Endothelial cell of umbilical vein (primary cell): ENCODE measurements around the gene TOP2B. TPM values are rescaled to one million over a fixed set of nuclear protein-coding genes. Genes with fewer than 3 reads are reported as not detected.

ENCODE experiments used
- BruUV-seq: library from RNA; stranded (reverse); fragments of 400-500 nt; replicated peaks from 2 replicates; lab custom pipeline; 2021; lab: Mats Ljungman, UMichigan
- CTCF ChIA-PET: fragments of 300-600, 350-600 bp; sonication (Branson Sonifier 250); formaldehyde crosslinking; loops from one replicate; lab custom pipeline; 2021; ENCODE audit warnings: antibody characterized with exemption, inconsistent platforms; lab: Charles Lee
- POLR2A ChIA-PET: fragments of 300-600, 350-600 bp; sonication (Branson Sonifier 250); formaldehyde crosslinking; loops from one replicate; lab custom pipeline; 2021; ENCODE audit warnings: antibody characterized with exemption, inconsistent platforms; lab: Charles Lee
- DNase-seq: peaks from one replicate; pipeline ENCODE4 v3.0.0-alpha.2; 2011; ENCODE audit warnings: low read depth, low spot score
- FAIRE-seq: peaks from 2 replicates; lab custom pipeline; 2011; peaks lifted over from hg19 to GRCh38; lab: Jason Lieb, UNC
- H2AFZ ChIP-seq: 2 replicates; pipeline ENCODE4 v1.6.0; 2012; ENCODE audit warnings: low read depth, low read length, control low read depth, inconsistent platforms
- H3K27ac ChIP-seq: 2 replicates; pipeline ENCODE4 v1.5.1; 2011; ENCODE audit warnings: low read depth, mild to moderate bottlenecking, control low read depth, low read length, moderate library complexity; ENCODE audit not compliant: insufficient read depth
- H3K27me3 ChIP-seq, 2 experiments: 2 replicates each; pipeline versions ENCODE4 v1.6.0 to v1.6.1; 2011; ENCODE audit warnings: low read length in 2 of 2, mixed read lengths in 1 of 2; ENCODE audit not compliant: control insufficient read depth in 2 of 2, insufficient read depth in 2 of 2
- H3K36me3 ChIP-seq, 2 experiments: 2 replicates in 1 of 2; 3 replicates in 1 of 2; pipeline ENCODE4 v1.5.1; 2011; ENCODE audit warnings: low read length in 2 of 2, mild to moderate bottlenecking in 1 of 2, moderate library complexity in 1 of 2; ENCODE audit not compliant: control insufficient read depth in 2 of 2, insufficient read depth in 2 of 2; ENCODE audit errors: extremely low read depth in 1 of 2
- H3K4me1 ChIP-seq: 3 replicates; pipeline ENCODE4 v1.5.1; 2011; ENCODE audit warnings: mild to moderate bottlenecking, low read length; ENCODE audit not compliant: control insufficient read depth, insufficient read depth; ENCODE audit errors: extremely low read depth
- H3K4me2 ChIP-seq: 2 replicates; pipeline ENCODE4 v1.6.1; 2011; ENCODE audit warnings: low read length, control low read depth, mixed read lengths; ENCODE audit not compliant: insufficient read depth
- H3K4me3 ChIP-seq, 3 experiments: fragments of 200-600 bp in 1 of 3; sonication (generic), shearing (Covaris generic) in 1 of 3; replicated peaks in 1 of 3; 2 replicates each; pipeline ENCODE4 v1.5.1; 2011 to 2016; ENCODE audit warnings: control low read depth in 3 of 3, low read length in 3 of 3, mild to moderate bottlenecking in 2 of 3, inconsistent platforms in 1 of 3, low read depth in 1 of 3, moderate library complexity in 1 of 3; ENCODE audit not compliant: insufficient read depth in 1 of 3
- H3K79me2 ChIP-seq: 2 replicates; pipeline ENCODE4 v1.6.0; 2012; ENCODE audit warnings: low read length, inconsistent platforms; ENCODE audit not compliant: control insufficient read depth, insufficient read depth
- H3K9ac ChIP-seq: replicated peaks from 2 replicates; pipeline ENCODE3; 2011; ENCODE audit warnings: low read length, control low read depth; ENCODE audit not compliant: insufficient read depth; ENCODE audit errors: extremely low read depth
- H3K9me1 ChIP-seq: replicated peaks from 3 replicates; pipeline ENCODE4 v1.6.0; 2011; ENCODE audit warnings: mild to moderate bottlenecking, low read length; ENCODE audit not compliant: control insufficient read depth, insufficient read depth; ENCODE audit errors: extremely low read depth
- H3K9me3 ChIP-seq: replicated peaks from 2 replicates; pipeline ENCODE4 v1.5.1; 2012; ENCODE audit warnings: low read length, inconsistent platforms; ENCODE audit not compliant: control insufficient read depth, insufficient read depth
- H4K20me1 ChIP-seq: replicated peaks from 2 replicates; pipeline ENCODE3; 2011; ENCODE audit warnings: mild to moderate bottlenecking, low read length; ENCODE audit not compliant: control insufficient read depth, insufficient read depth; ENCODE audit errors: extremely low read depth
- CTCF ChIP-seq, 2 donors: IDR thresholded peaks; 1 replicate in 1 of 2; 2 replicates in 1 of 2; pipeline ENCODE4 v1.5.1; 2011; ENCODE audit warnings: low read length in 2 of 2, mild to moderate bottlenecking in 2 of 2, moderate library complexity in 2 of 2, control low read depth in 1 of 2, inconsistent platforms in 1 of 2, low read depth in 1 of 2; ENCODE audit not compliant: insufficient read depth in 1 of 2; ENCODE audit errors: extremely low read depth in 1 of 2
- EZH2 ChIP-seq: IDR thresholded peaks from 2 replicates; pipeline ENCODE4 v1.6.1; 2012; ENCODE audit warnings: borderline replicate concordance, low read depth, mild to moderate bottlenecking, moderate library complexity, low read length, inconsistent platforms; ENCODE audit not compliant: severe bottlenecking
- FOS ChIP-seq: IDR thresholded peaks from 2 replicates; pipeline ENCODE4 v1.6.1; 2011; ENCODE audit warnings: mild to moderate bottlenecking, low read length, moderate library complexity, borderline replicate concordance; ENCODE audit not compliant: insufficient read depth
- GATA2 ChIP-seq: IDR thresholded peaks from 2 replicates; pipeline ENCODE4 v1.7.0; 2011; ENCODE audit warnings: low read depth, mild to moderate bottlenecking, moderate library complexity, mixed read lengths, low read length; ENCODE audit not compliant: insufficient read length, insufficient read depth
- JUN ChIP-seq: IDR thresholded peaks from 2 replicates; pipeline ENCODE4 v1.6.1; 2011; ENCODE audit warnings: borderline replicate concordance, low read depth; ENCODE audit not compliant: insufficient read length, insufficient read depth
- MAX ChIP-seq: IDR thresholded peaks from 2 replicates; pipeline ENCODE4 v1.6.1; 2011; ENCODE audit not compliant: insufficient read depth, insufficient read length
- MYC ChIP-seq: IDR thresholded peaks from one replicate; pipeline ENCODE4 v1.6.1; 2011; ENCODE audit warnings: mild to moderate bottlenecking, low read depth, low read length
- POLR2A ChIP-seq: IDR thresholded peaks from 2 replicates; pipeline ENCODE4 v1.6.1; 2012; ENCODE audit warnings: low read depth, mild to moderate bottlenecking, control low read depth, low read length
- POLR2AphosphoS5 ChIP-seq: IDR thresholded peaks from 2 replicates; pipeline ENCODE4 v1.6.1; 2012; ENCODE audit warnings: low read depth, mild to moderate bottlenecking, control low read depth, low read length, moderate library complexity; ENCODE audit not compliant: insufficient read depth
- dilution Hi-C: fragments of 300-500 bp; cut with MboI; formaldehyde crosslinking; loops from one replicate; pipeline ENCODE4 v1.15.0; 2019; ENCODE audit warnings: low sequenced_read_pairs; ENCODE audit not compliant: extremely low pct_ligation_motif_present
- intact Hi-C: fragments of 100-400 bp; cut with micrococcal nuclease; formaldehyde crosslinking; loops from one replicate; pipeline ENCODE4 v1.10.0; 2022
- polyA plus RNA-seq, 4 experiments: library from polyadenylated mRNA; depleted of rRNA in 3 of 4; stranded (reverse) in 3 of 4; unstranded in 1 of 4; fragments of >200 nt; gene quantifications; 2 replicates each; pipeline versions ENCODE4 v1.2.1 to v1.2.3, GENCODE V29; 2011 to 2012; ENCODE audit warnings: missing spikeins in 1 of 4
- total RNA-seq: library from RNA; stranded (reverse); gene quantifications from 2 replicates; pipeline ENCODE4 v1.2.3, GENCODE V29; 2021

The TOP2B gene
- total and polyA plus RNA-seq, 2 donors (not counting 3 experiments of a cell fraction or from before 2014, with no cell fraction given) = 20.4 to 98.9 TPM

- POLR2A ChIA-PET = no interaction called here
- Histone ChIP-seq H3K79me2 (no peaks in the 10 kb centered on the region), H3K27me3 (no peaks in the 10 kb centered on the region), H3K9ac (no peak overlapping the region), H3K9me1 (no peaks in the 10 kb centered on the region), H2AFZ (no peak overlapping the region), H3K4me2 (no peak overlapping the region), H4K20me1 (no peaks in the 10 kb centered on the region), H3K4me1 (peaks cover 13% of the 10 kb centered on the region), H3K27ac (no peak overlapping the region), H3K9me3 (no peaks in the 10 kb centered on the region), H3K4me3 (no peak overlapping the region), H3K36me3 (no peaks in the 10 kb centered on the region)
- FAIRE-seq (no peak), DNase-seq (no peak)
- no TSS peak for BruUV-seq
- dilution Hi-C loops (no loop called here), intact Hi-C loops (no loop called here)
- TF ChIP-seq CTCF (IDR thresholded peaks at IDR 0.05; ENCODE audit: extremely low read depth in 1 of 2, insufficient read depth in 1 of 2, low read depth in 1 of 2, low read length in 2 of 2) = no peak
- no peak for TF ChIP-seq GATA2
- TF ChIP-seq FOS = no peak
- no peak for TF ChIP-seq MAX
- no peak for TF ChIP-seq EZH2
- TF ChIP-seq POLR2AphosphoS5 = no peak
- TF ChIP-seq POLR2A = no peak
- no peak for TF ChIP-seq MYC
- no peak for TF ChIP-seq JUN
- CTCF ChIA-PET = interaction anchor here (1.5 kb wide), 1 partner anchor 8 kb away, joined by 6 read pairs; no protein-coding TSS in a partner anchor
Observed at GRCh38 chr3:25586167-25586505, 78.6 kb downstream of the TOP2B start.
